BE2C (cell line): Measurements from ENCODE around the gene MMP15.

Experiments
- DNase-seq: peaks from one replicate; pipeline ENCODE4 v3.0.0-alpha.2; 2020
- H3K27me3 ChIP-seq: fragments of 250-450 bp; sonication (Bioruptor Pico); 2 replicates; pipeline ENCODE4 v1.5.1; 2020; ENCODE audit warnings: mild to moderate bottlenecking
- H3K36me3 ChIP-seq: fragments of 250-450 bp; sonication (Bioruptor Pico); 2 replicates; pipeline ENCODE4 v1.5.1; 2020; ENCODE audit warnings: mild to moderate bottlenecking
- H3K4me1 ChIP-seq: fragments of 250-450 bp; sonication (Bioruptor Pico); 2 replicates; pipeline ENCODE4 v1.5.1; 2020
- H3K4me3 ChIP-seq: 2 replicates; pipeline ENCODE4 v1.5.1; 2011; ENCODE audit warnings: low read depth, low read length
- H3K9me3 ChIP-seq: fragments of 250-450 bp; sonication (Bioruptor Pico); 2 replicates; pipeline ENCODE4 v1.5.1; 2020
- CTCF ChIP-seq: IDR thresholded peaks from 2 replicates; pipeline ENCODE4 v1.5.1; 2012; ENCODE audit warnings: mild to moderate bottlenecking, low read depth, low read length

The MMP15 gene

GRCh38 chr16:58029410-58029809 is 3.9 kb downstream of the MMP15 start:
- no peaks in the 10 kb centered on the region for H3K9me3 ChIP-seq
- peaks cover 20% of the 10 kb centered on the region for H3K4me1 ChIP-seq
- H3K36me3 ChIP-seq = no peaks in the 10 kb centered on the region
- no peak for TF ChIP-seq CTCF
- peaks cover 31% of the 10 kb centered on the region for H3K27me3 ChIP-seq
- DNase-seq = no peak
- H3K4me3 ChIP-seq = no peak overlapping the region

GRCh38 chr16:58030136-58030840 is 4.7 kb downstream of the MMP15 start:
- Histone ChIP-seq H3K9me3 (no peaks in the 10 kb centered on the region), H3K27me3 (peaks cover 23% of the 10 kb centered on the region), H3K4me3 (no peak overlapping the region)

GRCh38 chr16:58031016-58031800 is 5.7 kb downstream of the MMP15 start:
- Histone ChIP-seq H3K4me1 (peaks cover 26% of the 10 kb centered on the region), H3K4me3 (no peak overlapping the region), H3K9me3 (no peaks in the 10 kb centered on the region), H3K27me3 (peaks cover 13% of the 10 kb centered on the region), H3K36me3 (no peaks in the 10 kb centered on the region)
- no peak for TF ChIP-seq CTCF
- no peak for DNase-seq

More at GRCh38 chr16:58030136-58030840, 4.7 kb downstream of the MMP15 start:
- no peak for DNase-seq
- TF ChIP-seq CTCF = no peak
- H3K36me3 ChIP-seq = no peaks in the 10 kb centered on the region
- peaks cover 21% of the 10 kb centered on the region for H3K4me1 ChIP-seq

DNA sequence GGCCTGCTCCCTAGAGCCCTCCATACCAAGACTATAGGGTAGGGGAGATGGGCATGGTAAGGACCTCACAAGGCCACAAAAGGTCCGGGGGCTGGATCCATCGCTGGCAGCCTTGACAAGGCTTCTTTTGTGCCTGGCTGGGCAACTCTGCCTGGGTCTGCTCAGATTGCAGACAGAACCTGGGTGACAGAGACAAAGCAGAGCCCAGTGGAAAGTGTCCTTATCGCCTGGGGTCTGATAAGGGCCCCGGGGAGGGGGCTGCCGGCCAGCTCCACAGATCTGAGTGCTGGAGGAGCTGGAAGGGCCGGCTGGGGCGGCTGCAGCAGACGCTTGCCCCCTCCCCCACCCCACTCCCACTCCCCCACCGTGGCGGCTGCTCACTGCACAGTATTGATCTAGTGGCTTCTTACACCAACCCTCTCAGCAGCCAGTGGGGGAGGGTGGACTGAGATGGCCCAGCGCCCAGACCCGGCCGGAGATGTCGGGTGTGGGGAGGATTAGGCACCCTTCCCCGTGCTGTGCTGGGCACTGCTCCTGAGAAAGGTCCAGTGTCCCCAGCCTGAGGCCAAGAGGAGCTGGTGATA is 7.2 kb downstream of the MMP15 start:
- H3K36me3 ChIP-seq = no peaks in the 10 kb centered on the region
- H3K27me3 ChIP-seq = no peaks in the 10 kb centered on the region; the same call in 1 of the 2 replicates
- H3K4me3 ChIP-seq = peak overlapping the region; percentile 21
- H3K9me3 ChIP-seq = no peaks in the 10 kb centered on the region
- H3K4me1 ChIP-seq = peaks cover 26% of the 10 kb centered on the region
- peak; percentile 93 for DNase-seq
- TF ChIP-seq CTCF = no peak

DNA sequence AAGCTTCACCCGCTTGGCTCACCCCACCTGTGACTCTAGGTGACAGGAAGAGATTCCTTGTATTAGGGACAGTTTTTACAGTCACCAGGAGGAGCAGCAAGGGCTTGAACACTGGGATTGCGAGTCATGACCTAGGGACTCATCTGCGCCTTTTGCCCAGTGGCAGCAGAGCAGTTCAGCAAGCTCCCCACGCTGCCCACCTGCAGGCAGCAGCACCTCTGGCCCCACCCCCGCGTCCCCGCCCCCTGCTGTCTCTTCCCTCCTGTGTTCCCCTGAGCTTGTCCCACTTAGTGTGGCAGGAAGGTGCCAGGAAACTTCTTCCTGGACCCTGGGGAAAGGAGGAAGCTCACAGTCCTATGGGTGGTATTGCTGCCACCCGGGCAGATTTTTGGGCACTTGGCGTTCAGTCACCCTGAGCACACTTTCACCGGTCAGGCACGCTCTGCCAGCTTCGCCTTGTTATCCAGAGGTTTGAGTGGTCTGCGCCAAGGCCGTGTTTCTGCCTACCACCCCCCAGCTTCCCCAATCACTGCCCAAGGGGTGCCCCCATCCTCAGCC is 8.7 kb downstream of the MMP15 start:
- H3K27me3 ChIP-seq = no peaks in the 10 kb centered on the region
- H3K4me3 ChIP-seq = no peak overlapping the region
- H3K36me3 ChIP-seq = no peaks in the 10 kb centered on the region
- H3K4me1 ChIP-seq = peaks cover 26% of the 10 kb centered on the region
- DNase-seq = no peak
- TF ChIP-seq CTCF = no peak
- no peaks in the 10 kb centered on the region for H3K9me3 ChIP-seq
